ENCODE data around the gene KLF11. TPM values are rescaled to one million over a fixed set of nuclear protein-coding genes. Genes with fewer than 3 reads are reported as not detected.

Gene KLF11
- total RNA-seq, 4 donors from 2014 or later, result 48.6 to 81.6 (median 58.8) TPM

DNA sequence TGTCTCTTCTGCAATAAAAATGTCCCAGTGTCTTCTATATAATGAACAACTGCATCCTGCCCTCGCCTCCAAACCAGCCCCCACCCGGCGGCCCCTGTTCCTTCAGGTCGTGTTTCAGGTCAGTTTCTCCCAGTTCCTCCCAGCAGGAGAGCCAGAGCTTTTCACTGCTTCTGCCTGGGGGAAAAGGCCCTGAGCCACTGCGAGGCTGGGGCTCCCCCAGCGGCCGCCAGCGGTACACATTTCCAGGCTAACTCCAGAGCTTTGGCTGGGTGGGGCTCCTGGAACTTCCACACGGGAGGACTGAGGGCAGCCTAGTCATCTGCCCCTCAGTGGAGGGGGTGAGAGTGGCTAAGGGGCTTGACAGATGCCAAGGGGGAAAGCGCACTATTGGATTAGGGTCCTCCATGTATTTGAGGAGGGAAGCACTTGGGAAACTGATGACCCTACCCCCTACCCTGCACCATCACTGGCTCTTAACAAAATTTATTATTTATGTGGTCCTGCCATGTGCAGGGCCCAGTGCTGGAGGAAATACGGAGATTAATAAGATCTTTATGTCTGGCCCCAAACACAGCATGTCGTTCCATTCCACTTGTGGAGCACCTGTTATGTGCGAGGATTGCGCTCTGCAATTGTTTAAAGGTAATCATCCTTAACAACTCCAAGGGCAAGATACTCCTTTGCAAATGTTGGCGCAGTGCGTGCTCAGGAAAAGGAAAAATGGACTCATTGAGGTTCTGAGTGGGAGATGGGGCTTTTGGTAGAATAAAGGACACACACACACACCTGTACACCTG, 54.2 kb downstream of the KLF11 start:
- Histone ChIP-seq H3K9me3 (no peaks in the 10 kb centered on the region), H3K4me3 (no peak overlapping the region), H3K27me3 (peaks cover 5% of the 10 kb centered on the region), H3K4me1 (peaks cover 6% of the 10 kb centered on the region), H3K27ac (no peak overlapping the region), H3K36me3 (no peaks in the 10 kb centered on the region)
- peak; percentile 68 to 95 for TF ChIP-seq CTCF (IDR thresholded peaks at IDR 0.05)
- TF ChIP-seq EP300 (IDR thresholded peaks at IDR 0.05), result no peak
- peak in 1 of 2 donors; percentile 72 for DNase-seq (ENCODE audit: low spot score in 2 of 2)
- WGBS, result 44% methylated on average over 14 of the region's 16 CpGs

DNA sequence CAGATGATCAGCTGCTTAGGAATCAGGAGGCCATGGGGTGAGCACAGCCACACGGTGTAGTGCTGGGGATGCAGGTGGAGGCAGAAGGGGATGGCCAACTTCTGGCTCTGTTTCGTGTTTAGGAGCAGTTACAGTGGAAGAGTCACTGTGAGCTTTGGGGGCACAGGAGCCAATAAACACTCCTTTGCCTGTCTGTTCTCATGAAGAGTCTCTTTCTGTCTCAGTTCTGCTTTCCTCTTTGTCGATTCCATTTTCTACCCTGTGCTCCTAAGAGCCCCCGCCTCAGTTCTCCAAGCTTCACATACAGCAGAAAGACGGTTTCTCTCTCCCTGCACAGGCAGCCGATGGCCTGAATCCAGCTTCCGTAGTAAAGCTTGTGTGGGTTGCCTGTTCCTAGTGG, 58.1 kb downstream of the KLF11 start:
- Histone ChIP-seq H3K4me3 (no peak overlapping the region), H3K27ac (no peak overlapping the region), H3K9me3 (no peaks in the 10 kb centered on the region), H3K36me3 (no peaks in the 10 kb centered on the region), H3K27me3 (no peaks in the 10 kb centered on the region), H3K4me1 (no peaks in the 10 kb centered on the region)
- 81% methylated on average over 7 of the region's 7 CpGs for WGBS
- DNase-seq (ENCODE audit: low spot score in 2 of 2), result no peak
- TF ChIP-seq EP300 (IDR thresholded peaks at IDR 0.05), result no peak
- TF ChIP-seq CTCF (IDR thresholded peaks at IDR 0.05), result no peak
- no peak for TF ChIP-seq POLR2AphosphoS5 (IDR thresholded peaks at IDR 0.05)
- TF ChIP-seq POLR2A (IDR thresholded peaks at IDR 0.05), result no peak

GRCh38 chr2:10103179-10103578, 59.8 kb downstream of the KLF11 start:
- Histone ChIP-seq H3K36me3 (no peaks in the 10 kb centered on the region), H3K27me3 (no peaks in the 10 kb centered on the region), H3K27ac (no peak overlapping the region), H3K9me3 (no peaks in the 10 kb centered on the region), H3K4me1 (no peaks in the 10 kb centered on the region), H3K4me3 (no peak overlapping the region)
- 67% methylated on average over 6 of the region's 6 CpGs for WGBS
- no peak for TF ChIP-seq CTCF (IDR thresholded peaks at IDR 0.05)
- DNase-seq (ENCODE audit: low spot score in 2 of 2), result no peak

Other genes with a start within 250 kb of the KLF11 start
- gene TAF1B, start 200.1 kb upstream of the KLF11 start, total RNA-seq, result 10 to 100 TPM; 12.7 to 24.0 (median 18.0) TPM
- 100 to 1,000 TPM; 112 to 233 (median 121) TPM for gene GRHL1, start 91.9 kb upstream of the KLF11 start, total RNA-seq
- gene CYS1, start 36.9 kb downstream of the KLF11 start, total RNA-seq, result 1 to 10 TPM in 1 of 4 donors, under 1 TPM in 1, not detected in 2; 0.32 to 1.8 TPM
- gene RRM2, start 79.2 kb downstream of the KLF11 start, total RNA-seq, result 1 to 10 TPM; 1.1 to 6.0 (median 2.4) TPM

Measured in suprapubic skin (tissue), 4 donors.